ENCODE results near the gene ITGA3.

ITGA3 gene

GRCh38 chr17:50125420-50125997 lies 69.6 kb downstream of the ITGA3 start:
- Histone ChIP-seq H2BK120ac (ENCODE audit: low read depth, low read length) (no peak overlapping the region), H2AK5ac (ENCODE audit: low read length, severe bottlenecking) (peak overlapping the region; percentile 34), H2BK12ac (ENCODE audit: low read length in 2 of 2) (no peak overlapping the region), H3K27ac (ENCODE audit: low read length, poor library complexity, severe bottlenecking) (no peak overlapping the region), H2AFZ (ENCODE audit: low read depth, low read length) (no peak overlapping the region), H3K4ac (ENCODE audit: low read depth in 1 of 2, low read length in 2 of 2) (no peak overlapping the region), H3K9ac (ENCODE audit: low read length) (no peak overlapping the region), H3K9me3 (ENCODE audit: control insufficient read depth, low read length) (no peaks in the 10 kb centered on the region), H3K18ac (ENCODE audit: low read depth in 1 of 2, low read length in 2 of 2) (no peak overlapping the region), H3K27me3 (ENCODE audit: control insufficient read depth in 1 of 2, insufficient read depth in 1 of 2, low read length in 2 of 2) (peaks cover 0 to 5% of the 10 kb centered on the region in 2 experiments), H3K4me2 (ENCODE audit: low read length, poor library complexity, severe bottlenecking) (no peak overlapping the region), H3K23ac (ENCODE audit: low read length in 2 of 2) (no peak overlapping the region), H3K36me3 (ENCODE audit: control insufficient read depth in 1 of 2, insufficient read depth in 2 of 2, low read depth in 1 of 2, low read length in 2 of 2) (peaks cover 0 to 20% of the 10 kb centered on the region in 2 experiments), H2BK15ac (ENCODE audit: low read depth, poor library complexity, severe bottlenecking) (no peak overlapping the region), H4K8ac (ENCODE audit: low read length) (no peak overlapping the region), H3K14ac (ENCODE audit: low read length in 2 of 2) (peak overlapping the region in 1 of 2 experiments; percentile 32), H3K79me1 (replicated peaks; ENCODE audit: low read length, poor library complexity, severe bottlenecking) (peaks cover 27% of the 10 kb centered on the region), H3K4me3 (ENCODE audit: insufficient read depth in 1 of 2, low read depth in 1 of 2, low read length in 2 of 2) (no peak overlapping the region), H3K4me1 (ENCODE audit: control insufficient read depth, insufficient read depth, low read depth, low read length) (peaks cover 38% of the 10 kb centered on the region), H2BK5ac (ENCODE audit: low read depth, low read length, poor library complexity, severe bottlenecking) (no peak overlapping the region), H4K91ac (ENCODE audit: low read length) (no peak overlapping the region)
- WGBS, result 96% methylated on average over 4 of the region's 4 CpGs
- DNase-seq, result no peak

GRCh38 chr17:50127697-50128361 lies 71.9 kb downstream of the ITGA3 start:
- H3K23ac ChIP-seq (ENCODE audit: low read length in 2 of 2), result no peak overlapping the region
- peak overlapping the region in 1 of 2 experiments; percentile 5 for H3K18ac ChIP-seq (ENCODE audit: low read depth in 1 of 2, low read length in 2 of 2)
- H3K4ac ChIP-seq (ENCODE audit: low read depth in 1 of 2, low read length in 2 of 2), result peak overlapping the region; percentile 37 to 57
- H3K4me1 ChIP-seq (ENCODE audit: control insufficient read depth, insufficient read depth, low read depth, low read length), result peaks cover 45% of the 10 kb centered on the region
- H3K9ac ChIP-seq (ENCODE audit: low read length), result no peak overlapping the region
- H2BK15ac ChIP-seq (ENCODE audit: low read depth, poor library complexity, severe bottlenecking), result no peak overlapping the region
- H4K91ac ChIP-seq (ENCODE audit: low read length), result no peak overlapping the region
- H3K27ac ChIP-seq (ENCODE audit: low read length, poor library complexity, severe bottlenecking), result peak overlapping the region; percentile 19
- peak overlapping the region; percentile 3 for H4K8ac ChIP-seq (ENCODE audit: low read length)
- no peak overlapping the region for H2AFZ ChIP-seq (ENCODE audit: low read depth, low read length)
- H2BK120ac ChIP-seq (ENCODE audit: low read depth, low read length), result peak overlapping the region; percentile 84
- no peak overlapping the region for H2BK5ac ChIP-seq (ENCODE audit: low read depth, low read length, poor library complexity, severe bottlenecking)
- H3K36me3 ChIP-seq (ENCODE audit: control insufficient read depth in 1 of 2, insufficient read depth in 2 of 2, low read depth in 1 of 2, low read length in 2 of 2), result peaks cover 0 to 14% of the 10 kb centered on the region in 2 experiments
- peak overlapping the region; percentile 65 for H3K4me2 ChIP-seq (ENCODE audit: low read length, poor library complexity, severe bottlenecking)
- 61% methylated on average over 6 of the region's 6 CpGs for WGBS
- DNase-seq, result peak; percentile 51
- H3K14ac ChIP-seq (ENCODE audit: low read length in 2 of 2), result no peak overlapping the region
- no peak overlapping the region for H3K4me3 ChIP-seq (ENCODE audit: insufficient read depth in 1 of 2, low read depth in 1 of 2, low read length in 2 of 2)
- peaks cover 0 to 4% of the 10 kb centered on the region in 2 experiments for H3K27me3 ChIP-seq (ENCODE audit: control insufficient read depth in 1 of 2, insufficient read depth in 1 of 2, low read length in 2 of 2)
- H3K79me1 ChIP-seq (replicated peaks; ENCODE audit: low read length, poor library complexity, severe bottlenecking), result peaks cover 21% of the 10 kb centered on the region
- H2BK12ac ChIP-seq (ENCODE audit: low read length in 2 of 2), result peak overlapping the region in 1 of 2 experiments; percentile 47
- no peaks in the 10 kb centered on the region for H3K9me3 ChIP-seq (ENCODE audit: control insufficient read depth, low read length)
- peak overlapping the region; percentile 57 for H2AK5ac ChIP-seq (ENCODE audit: low read length, severe bottlenecking)

DNA sequence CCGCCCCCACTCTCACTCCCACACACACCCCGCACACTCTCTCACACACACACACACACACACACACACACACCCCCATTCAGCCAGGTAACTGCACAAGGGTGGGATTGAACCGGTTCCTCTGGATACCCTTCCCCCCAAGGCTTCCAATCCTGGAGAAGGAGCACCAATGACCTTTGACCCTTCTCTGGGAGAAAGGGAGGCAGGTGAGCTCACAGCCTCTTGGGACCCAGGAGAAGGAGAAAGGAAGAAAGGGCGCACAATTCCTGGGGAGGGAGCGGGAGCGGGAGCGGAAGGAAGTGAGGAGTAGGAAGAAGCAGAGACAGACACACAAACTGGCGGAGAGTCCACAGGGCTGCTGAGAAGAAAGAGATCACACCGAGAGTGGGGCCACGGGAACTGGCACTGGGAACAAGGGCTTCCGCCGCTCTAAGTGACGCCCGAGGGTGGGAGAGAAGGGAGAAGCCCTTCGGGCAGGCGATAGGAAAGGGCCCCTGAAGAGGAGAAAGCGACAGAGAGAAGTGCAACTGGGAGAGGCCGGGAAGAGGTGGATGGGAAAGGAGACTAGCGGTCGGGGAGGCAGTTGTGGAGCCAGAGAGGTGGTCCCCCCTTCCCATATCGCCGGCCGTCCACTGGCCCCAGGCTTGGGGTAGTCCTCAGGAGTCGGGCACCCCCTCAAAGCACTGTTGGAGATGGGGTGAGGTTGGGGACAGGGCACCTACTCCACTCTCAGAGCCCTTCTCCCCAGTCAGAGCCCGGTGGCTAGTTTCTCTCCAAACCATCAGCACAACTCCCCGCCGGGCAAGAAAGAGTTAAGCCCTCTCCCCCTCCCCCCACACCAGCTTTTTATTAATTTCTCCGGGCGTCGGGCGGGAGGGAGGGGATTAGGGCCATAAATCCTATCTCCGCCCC lies 72.8 kb downstream of the ITGA3 start:
- peak overlapping the region; percentile 90 for H3K27ac ChIP-seq (ENCODE audit: low read length, poor library complexity, severe bottlenecking)
- WGBS, result 15% methylated on average over 21 of the region's 32 CpGs

More for the DNA sequence above, 72.8 kb downstream of the ITGA3 start:
- peak overlapping the region; percentile 18 to 87 for H2BK12ac ChIP-seq (ENCODE audit: low read length in 2 of 2)
- H3K4ac ChIP-seq (ENCODE audit: low read depth in 1 of 2, low read length in 2 of 2), result peak overlapping the region; percentile 9 to 79
- peaks cover 18% of the 10 kb centered on the region for H3K79me1 ChIP-seq (replicated peaks; ENCODE audit: low read length, poor library complexity, severe bottlenecking)
- peak overlapping the region; percentile 81 to 88 for H3K18ac ChIP-seq (ENCODE audit: low read depth in 1 of 2, low read length in 2 of 2)
- peak overlapping the region in 1 of 2 experiments; percentile 23 for H3K23ac ChIP-seq (ENCODE audit: low read length in 2 of 2)
- H3K4me1 ChIP-seq (ENCODE audit: control insufficient read depth, insufficient read depth, low read depth, low read length), result peaks cover 45% of the 10 kb centered on the region
- no peak overlapping the region for H2BK5ac ChIP-seq (ENCODE audit: low read depth, low read length, poor library complexity, severe bottlenecking)
- H4K8ac ChIP-seq (ENCODE audit: low read length), result peak overlapping the region; percentile 94
- peak overlapping the region; percentile 47 for H2AFZ ChIP-seq (ENCODE audit: low read depth, low read length)
- H3K9me3 ChIP-seq (ENCODE audit: control insufficient read depth, low read length), result no peaks in the 10 kb centered on the region
- peak overlapping the region; percentile 89 for H2AK5ac ChIP-seq (ENCODE audit: low read length, severe bottlenecking)
- peak; percentile 57 for DNase-seq
- peak overlapping the region; percentile 40 for H2BK15ac ChIP-seq (ENCODE audit: low read depth, poor library complexity, severe bottlenecking)
- H4K91ac ChIP-seq (ENCODE audit: low read length), result peak overlapping the region; percentile 93
- H3K4me2 ChIP-seq (ENCODE audit: low read length, poor library complexity, severe bottlenecking), result peak overlapping the region; percentile 93
- peak overlapping the region; percentile 75 for H3K9ac ChIP-seq (ENCODE audit: low read length)
- peaks cover 0 to 21% of the 10 kb centered on the region in 2 experiments for H3K36me3 ChIP-seq (ENCODE audit: control insufficient read depth in 1 of 2, insufficient read depth in 2 of 2, low read depth in 1 of 2, low read length in 2 of 2)
- no peaks in the 10 kb centered on the region for H3K27me3 ChIP-seq (ENCODE audit: control insufficient read depth in 1 of 2, insufficient read depth in 1 of 2, low read length in 2 of 2)
- H2BK120ac ChIP-seq (ENCODE audit: low read depth, low read length), result peak overlapping the region; percentile 84
- H3K4me3 ChIP-seq (ENCODE audit: insufficient read depth in 1 of 2, low read depth in 1 of 2, low read length in 2 of 2), result peak overlapping the region; percentile 75 to 79
- H3K14ac ChIP-seq (ENCODE audit: low read length in 2 of 2), result peak overlapping the region; percentile 86 to 89

Data from mesenchymal stem cell (in vitro differentiated cells and primary cell).